GM21381 (cell line): ENCODE measurements around the gene KRTAP5-9.
"Not testable (repeated sequence)": the region's sequence is repeated elsewhere in the genome, so short reads cannot be mapped to it uniquely, and the experiment has no call there.

Experiments used
- ATAC-seq: cut with Tn5 transposase; IDR thresholded peaks from one replicate; pipeline ENCODE4 v1.9.1; 2021; ENCODE audit warnings: mild to moderate bottlenecking, moderate library complexity; ENCODE audit not compliant: unreplicated experiment

KRTAP5-9 gene

DNA sequence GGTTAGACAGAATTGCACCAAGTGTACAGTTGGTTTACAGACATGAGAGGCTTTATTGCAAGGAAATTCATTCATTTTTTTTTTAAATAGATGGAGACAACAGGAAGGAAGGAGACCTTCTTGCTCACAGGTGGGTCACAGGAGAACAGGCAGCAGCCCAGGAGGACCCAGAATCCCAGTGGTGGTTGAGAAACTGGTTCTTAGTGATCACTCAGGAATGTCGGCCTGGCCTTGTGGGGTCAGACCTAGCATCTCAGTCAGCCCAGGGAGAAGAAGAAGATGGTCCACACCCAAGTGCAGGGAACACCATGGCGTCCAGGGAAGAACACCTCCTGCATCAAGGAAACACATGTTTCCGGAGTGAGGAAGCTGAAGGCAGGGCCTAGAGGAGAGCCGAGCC lies 33.6 kb downstream of the KRTAP5-9 start:
- no peak for ATAC-seq

GRCh38 chr11:71582309-71582895 lies 34.2 kb downstream of the KRTAP5-9 start, which contains the start of gene KRTAP5-11:
TSS of gene KRTAP5-11 (minus strand) at chr11:71582875. CDS start at chr11:71582837, 38 bp downstream.
- ATAC-seq = no peak

- not testable (repeated sequence) for ATAC-seq
Measured at GRCh38 chr11:71582969-71583368, 34.7 kb downstream of the KRTAP5-9 start.

- not testable (repeated sequence) for ATAC-seq
Measured at GRCh38 chr11:71585673-71586072, 37.5 kb downstream of the KRTAP5-9 start.

DNA sequence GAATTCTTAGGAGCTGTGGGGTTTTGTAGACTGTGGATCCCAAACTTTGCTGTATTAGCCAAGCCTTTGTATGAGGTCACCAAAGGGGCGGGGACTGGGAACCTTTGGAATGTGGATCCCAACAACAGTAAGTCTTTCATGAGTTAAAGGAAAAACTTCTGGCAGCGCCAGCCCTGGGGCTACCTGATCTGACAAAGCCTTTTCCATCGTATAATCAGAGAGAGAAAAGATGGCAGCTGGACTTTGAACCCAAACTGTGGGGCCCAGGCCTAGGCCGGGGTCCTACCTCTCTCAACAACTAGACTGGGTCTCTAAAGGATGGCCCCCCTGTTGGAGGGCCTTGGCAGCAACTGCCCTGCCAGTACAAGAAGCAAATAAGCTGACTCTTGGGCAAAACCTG lies 40.1 kb downstream of the KRTAP5-9 start:
- ATAC-seq = not testable (repeated sequence)

DNA sequence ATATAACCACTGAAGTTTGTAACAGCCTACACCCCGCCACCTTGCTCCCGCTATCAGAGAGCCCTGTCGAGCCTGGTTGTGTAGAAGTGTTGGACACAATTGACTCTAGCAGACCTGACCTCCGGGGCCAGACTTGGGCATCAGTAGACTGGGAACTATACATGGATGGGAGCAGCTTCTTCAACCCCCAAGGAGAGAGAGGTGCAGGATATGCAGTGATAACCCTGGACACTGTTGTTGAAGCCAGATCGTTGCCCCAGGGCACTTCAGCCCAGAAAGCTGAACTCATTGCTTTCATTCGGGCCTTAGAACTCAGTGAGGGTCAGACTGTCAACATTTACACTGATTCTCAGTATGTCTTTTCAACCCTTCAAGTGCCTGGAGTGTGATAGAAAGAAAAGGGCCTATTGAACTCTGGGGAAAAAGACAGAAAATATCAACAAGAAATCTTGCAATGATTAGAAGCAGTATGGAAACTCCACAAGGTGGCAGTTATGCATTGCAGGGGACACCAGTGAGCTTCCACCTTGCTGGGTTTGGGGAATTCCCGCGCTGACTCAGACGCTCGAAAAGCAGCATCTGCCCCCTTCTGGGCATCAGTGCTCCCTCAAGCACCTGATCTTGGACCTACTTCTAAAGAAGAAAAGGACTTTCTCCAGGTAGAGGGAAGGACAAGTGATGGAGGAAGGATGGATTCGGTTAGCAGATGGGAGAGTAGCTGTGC lies 40.8 kb downstream of the KRTAP5-9 start:
- not testable (repeated sequence) for ATAC-seq

DNA sequence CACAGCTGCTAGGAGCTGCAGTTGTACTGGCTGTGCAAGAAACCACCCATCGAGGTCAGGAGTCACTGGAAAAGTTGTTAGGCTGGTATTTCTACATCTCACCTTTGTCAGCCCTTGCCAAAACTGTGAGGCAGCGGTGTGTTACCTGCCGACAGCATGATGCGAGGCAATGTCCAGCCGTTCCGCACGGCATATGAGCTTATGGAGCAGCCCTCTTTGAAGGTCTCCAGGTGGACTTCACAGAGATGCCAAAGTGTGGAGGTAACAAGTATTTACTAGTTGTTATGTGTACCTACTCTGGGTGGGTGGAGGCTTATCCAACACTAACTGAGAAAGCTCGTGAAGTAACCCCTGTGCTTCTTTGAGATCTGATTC lies 41.3 kb downstream of the KRTAP5-9 start:
- ATAC-seq = not testable (repeated sequence)
